22Rv1 (cell line): Measurements from ENCODE around the gene ACTR5.
A peak's percentile ranks its signal among the peaks of the same experiment; 100 is the strongest.

Source experiments
- H3K27ac ChIP-seq: fragments of 450-650 bp; 2 replicates; pipeline ENCODE4 v1.5.1; 2017
- ZFX ChIP-seq: fragments of 450-650 bp; IDR thresholded peaks from 2 replicates; pipeline ENCODE4 v1.6.1; 2017; ENCODE audit warnings: antibody characterized with exemption, borderline replicate concordance
- TF ChIP-seq, protein P1 (sequence below): fragments of 450-650 bp; IDR thresholded peaks from 2 replicates; pipeline ENCODE4 v1.5.1; 2017; ENCODE audit warnings: mild to moderate bottlenecking

ACTR5 gene

DNA sequence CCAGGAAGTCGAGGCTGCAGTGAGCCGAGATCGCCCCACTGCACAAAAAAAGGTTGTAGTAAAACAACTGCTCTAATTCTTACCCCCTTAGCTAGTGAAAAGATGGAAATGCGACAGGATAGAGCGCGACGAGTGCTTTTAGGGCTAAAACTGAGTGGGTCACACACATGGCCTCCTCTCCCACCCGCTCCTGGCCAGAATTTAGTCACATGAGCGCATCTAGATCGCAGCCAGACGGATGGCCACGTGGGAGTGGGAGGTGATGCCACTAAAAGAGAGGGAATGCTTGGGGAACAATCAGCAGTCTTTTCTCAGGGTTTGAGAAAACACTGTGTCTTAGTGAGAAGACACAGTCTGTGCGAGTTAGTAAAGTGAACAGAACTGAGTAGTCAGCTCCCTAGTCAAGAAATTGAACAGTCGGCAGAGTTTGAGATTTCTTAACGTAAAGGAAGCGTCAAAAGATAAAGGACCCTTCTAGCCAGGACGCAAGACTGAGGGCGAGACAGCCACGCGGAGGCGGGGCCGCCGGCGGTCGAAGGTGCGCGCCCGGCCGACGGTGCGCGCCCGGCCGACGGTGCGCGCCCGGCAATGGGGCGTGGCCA is 664 bp upstream of the ACTR5 start:
- TF ChIP-seq, protein P1, sequence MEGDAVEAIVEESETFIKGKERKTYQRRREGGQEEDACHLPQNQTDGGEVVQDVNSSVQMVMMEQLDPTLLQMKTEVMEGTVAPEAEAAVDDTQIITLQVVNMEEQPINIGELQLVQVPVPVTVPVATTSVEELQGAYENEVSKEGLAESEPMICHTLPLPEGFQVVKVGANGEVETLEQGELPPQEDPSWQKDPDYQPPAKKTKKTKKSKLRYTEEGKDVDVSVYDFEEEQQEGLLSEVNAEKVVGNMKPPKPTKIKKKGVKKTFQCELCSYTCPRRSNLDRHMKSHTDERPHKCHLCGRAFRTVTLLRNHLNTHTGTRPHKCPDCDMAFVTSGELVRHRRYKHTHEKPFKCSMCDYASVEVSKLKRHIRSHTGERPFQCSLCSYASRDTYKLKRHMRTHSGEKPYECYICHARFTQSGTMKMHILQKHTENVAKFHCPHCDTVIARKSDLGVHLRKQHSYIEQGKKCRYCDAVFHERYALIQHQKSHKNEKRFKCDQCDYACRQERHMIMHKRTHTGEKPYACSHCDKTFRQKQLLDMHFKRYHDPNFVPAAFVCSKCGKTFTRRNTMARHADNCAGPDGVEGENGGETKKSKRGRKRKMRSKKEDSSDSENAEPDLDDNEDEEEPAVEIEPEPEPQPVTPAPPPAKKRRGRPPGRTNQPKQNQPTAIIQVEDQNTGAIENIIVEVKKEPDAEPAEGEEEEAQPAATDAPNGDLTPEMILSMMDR: no peak
- peak overlapping the region; percentile 87 for H3K27ac ChIP-seq

DNA sequence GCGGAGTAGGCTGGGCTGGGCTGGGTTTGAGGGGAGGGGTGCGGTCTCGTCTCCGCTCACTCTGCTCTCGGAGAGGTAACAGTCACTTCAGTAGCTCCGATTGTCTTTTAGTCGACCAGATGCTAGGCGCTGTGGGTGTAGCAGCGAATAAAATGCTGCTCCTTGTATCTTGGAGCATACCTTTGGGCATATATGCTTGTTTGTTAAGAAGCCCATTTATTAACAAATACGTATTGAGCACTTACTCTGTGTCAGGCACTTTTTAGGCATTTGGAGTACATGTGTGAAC is 545 bp downstream of the ACTR5 start:
- TF ChIP-seq ZFX: no peak

GRCh38 chr20:38751360-38751976 is 3.2 kb downstream of the ACTR5 start:
- TF ChIP-seq, protein P1: peak; percentile 79
- TF ChIP-seq ZFX: no peak
- H3K27ac ChIP-seq: no peak overlapping the region

More for the DNA sequence above, 545 bp downstream of the ACTR5 start:
- peak overlapping the region; percentile 87 for H3K27ac ChIP-seq

- no peak overlapping the region for H3K27ac ChIP-seq
- TF ChIP-seq, protein P1: no peak
- no peak for TF ChIP-seq ZFX
These were observed 3.8 kb downstream of the ACTR5 start for GRCh38 chr20:38752029-38752428.

DNA sequence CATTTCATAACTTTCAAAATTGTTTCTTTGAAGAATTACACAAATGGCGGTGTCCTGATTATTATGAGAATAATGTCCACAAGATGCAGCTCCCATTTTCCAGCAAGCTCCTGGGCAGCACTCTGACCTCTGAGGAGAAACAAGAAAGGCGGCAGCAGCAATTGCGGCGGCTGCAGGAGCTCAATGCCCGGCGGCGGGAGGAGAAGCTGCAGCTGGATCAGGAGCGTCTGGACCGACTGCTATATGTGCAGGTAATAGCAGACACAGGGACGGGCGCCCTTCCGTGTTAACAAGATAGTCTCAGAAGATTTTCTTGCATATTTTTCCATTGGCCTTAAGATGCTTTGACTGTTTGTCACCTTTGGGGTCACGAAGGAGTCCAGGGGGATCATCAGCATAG is 6.7 kb downstream of the ACTR5 start:
- TF ChIP-seq, protein P1: no peak
- no peak for TF ChIP-seq ZFX
- no peak overlapping the region for H3K27ac ChIP-seq

- TF ChIP-seq ZFX: no peak
- TF ChIP-seq, protein P1: no peak
- H3K27ac ChIP-seq: no peak overlapping the region
These were observed 7.2 kb downstream of the ACTR5 start for GRCh38 chr20:38755324-38755910.

DNA sequence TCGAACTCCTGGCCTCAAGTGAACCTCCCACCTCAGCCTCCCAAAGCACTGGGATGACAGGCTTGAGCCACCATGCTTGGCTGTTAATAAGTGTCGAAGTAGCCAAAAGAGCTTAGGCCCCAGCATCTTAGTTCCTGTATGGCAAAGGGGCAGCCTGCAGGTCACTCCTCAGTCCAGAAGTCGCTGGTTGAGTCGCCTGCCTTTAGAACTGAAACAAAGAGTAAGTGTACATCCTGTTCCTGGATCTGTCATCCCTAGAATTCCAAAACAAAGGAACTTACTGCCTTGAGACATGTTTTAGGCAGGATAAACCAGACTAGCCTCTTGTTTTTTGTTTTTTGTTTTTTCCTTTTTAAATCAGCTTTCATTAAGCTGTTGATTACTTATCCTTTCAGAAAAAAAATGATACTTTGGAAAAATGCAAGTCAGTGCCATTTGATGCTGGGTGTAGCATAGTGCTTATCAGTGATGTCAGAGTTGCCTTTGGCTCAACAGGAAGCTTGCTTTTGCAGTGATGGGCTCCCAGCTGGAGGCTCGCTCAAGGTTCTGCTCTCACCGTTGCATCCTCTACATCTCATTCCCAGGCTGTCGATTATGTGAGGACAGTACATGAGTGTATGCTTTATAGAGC is 9.0 kb downstream of the ACTR5 start:
- TF ChIP-seq ZFX: no peak
- TF ChIP-seq, protein P1: no peak
- no peak overlapping the region for H3K27ac ChIP-seq
